DMS114 treated with DMSO at 0.1 percent for 48 hours (cell line): ENCODE data around the gene SGMS1.
A peak's percentile ranks its signal among the peaks of the same experiment; 100 is the strongest.
"Not testable (repeated sequence)": the region's sequence is repeated elsewhere in the genome, so short reads cannot be mapped to it uniquely, and the experiment has no call there.

Experiments used
- DNase-seq: peaks from one replicate; lab custom pipeline; 2025; ENCODE audit not compliant: unreplicated experiment; lab: John Stamatoyannopoulos, UW

Gene SGMS1

DNA sequence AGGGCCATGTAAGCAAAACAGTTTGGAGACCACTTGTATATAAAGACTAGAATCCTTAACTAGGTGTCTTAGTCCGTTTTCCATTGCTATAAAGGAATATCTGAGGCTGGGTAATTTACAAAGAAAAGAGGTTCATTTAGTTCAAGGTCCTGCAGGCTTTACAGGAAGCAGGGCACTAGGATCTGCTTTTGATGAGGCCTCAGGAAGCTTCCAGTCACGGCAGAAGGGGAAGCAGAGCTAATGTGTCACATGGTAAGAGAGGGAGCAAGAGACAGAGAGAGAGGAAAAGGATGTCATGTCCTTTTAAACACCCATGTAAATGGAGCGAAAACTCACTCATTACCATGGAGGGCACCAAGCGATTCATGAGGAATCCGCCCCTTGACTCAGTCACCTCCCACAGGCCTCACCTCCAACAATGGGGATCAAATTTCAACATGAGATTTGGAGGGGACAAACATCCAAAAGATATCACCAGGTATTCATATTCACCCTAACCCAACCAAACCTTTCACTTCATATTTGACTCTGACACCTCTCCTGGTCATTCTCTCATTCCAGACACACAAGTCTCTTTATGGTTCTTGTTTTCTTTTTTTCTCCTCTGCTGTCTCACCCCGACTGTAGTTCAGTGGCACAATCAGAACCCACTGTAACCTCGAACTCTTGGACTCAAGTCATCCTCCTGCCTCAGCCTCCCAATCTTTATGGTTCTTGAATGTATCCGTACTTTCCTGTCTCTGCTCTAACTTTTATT is 342.4 kb downstream of the SGMS1 start:
- no peak for DNase-seq

DNA sequence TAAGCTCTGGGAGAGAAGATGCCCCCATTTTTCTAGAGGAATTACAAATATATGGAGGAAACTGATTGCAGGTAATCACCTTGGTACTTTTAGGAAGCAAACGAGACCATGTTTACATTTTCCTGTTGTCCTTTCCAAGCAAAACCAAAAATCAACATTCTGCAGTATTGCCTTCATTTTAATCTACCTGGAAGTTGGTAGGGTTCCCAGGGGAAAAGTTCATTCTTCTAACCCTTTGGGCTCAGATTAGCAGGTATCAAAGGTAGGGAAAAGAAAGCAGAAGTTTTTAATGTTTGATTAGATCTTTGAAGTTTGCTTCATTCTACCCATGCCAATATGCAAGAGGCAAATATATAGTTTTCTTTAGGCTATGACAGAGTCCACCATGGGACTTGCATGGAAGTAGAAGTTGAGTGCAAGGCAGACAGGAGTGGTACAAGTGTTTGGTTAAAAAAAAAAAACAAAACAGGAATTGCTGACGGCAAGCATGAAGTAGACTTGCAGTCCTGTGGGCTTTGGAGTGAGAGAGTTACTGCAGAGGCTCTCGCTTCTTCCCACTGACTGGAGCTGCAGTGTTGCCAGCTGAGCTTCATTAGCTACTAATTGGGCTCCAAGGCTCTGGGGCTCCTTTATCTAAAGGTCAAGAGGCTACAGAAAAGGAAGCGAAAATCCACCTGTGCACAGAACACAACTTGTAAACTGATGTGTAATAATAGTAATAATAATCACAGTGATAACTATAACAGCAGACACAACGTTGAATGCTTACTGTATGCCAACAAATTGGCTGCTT is 343.5 kb downstream of the SGMS1 start:
- no peak for DNase-seq

DNA sequence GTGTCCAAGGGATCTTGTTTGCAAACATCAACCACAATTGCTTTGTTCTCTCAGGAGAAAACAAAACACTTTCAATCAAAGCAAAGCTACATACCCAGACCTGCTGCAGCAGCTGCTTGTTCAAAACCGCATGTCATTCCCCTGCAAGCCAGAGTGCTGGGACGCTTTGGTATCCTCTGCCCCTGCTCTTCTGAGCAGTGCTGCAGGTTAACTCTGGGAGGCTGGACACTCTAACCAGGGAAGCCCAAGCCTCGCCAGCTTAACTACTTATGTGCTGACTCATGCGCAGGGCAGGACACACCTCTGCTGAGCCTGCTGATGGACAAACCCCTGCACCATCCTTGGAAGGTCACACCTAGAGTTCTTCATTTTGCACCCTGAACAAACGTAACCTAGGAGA is 344.3 kb downstream of the SGMS1 start:
- no peak for DNase-seq

DNA sequence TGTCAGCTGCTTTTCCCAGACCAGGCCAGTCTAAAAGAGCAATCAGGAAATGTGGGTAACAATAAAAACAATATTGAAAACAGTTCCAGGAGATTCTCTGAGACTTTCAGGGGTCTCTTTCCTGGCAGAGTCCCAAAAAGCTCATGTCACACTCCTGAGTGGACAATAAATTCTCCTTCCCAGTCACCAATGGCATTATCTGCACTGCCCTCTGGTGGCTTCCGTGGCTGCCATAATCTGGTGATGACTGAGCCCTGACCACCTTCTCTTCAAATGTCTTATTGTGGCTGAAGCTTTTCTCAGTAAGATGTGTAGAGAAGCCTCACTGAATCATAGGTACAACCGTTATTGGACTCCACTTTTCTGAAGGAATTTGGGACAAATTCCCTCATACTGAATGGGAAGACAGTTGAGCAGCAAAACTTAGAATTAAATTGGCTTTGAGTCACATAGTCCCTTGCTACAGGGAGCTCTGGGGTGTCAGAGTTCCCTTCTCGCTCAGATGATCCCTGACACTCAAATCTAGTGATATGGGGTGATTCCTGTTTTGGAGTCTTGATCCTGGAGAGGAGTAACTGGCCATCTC is 348.0 kb downstream of the SGMS1 start:
- peak; percentile 10 for DNase-seq

DNA sequence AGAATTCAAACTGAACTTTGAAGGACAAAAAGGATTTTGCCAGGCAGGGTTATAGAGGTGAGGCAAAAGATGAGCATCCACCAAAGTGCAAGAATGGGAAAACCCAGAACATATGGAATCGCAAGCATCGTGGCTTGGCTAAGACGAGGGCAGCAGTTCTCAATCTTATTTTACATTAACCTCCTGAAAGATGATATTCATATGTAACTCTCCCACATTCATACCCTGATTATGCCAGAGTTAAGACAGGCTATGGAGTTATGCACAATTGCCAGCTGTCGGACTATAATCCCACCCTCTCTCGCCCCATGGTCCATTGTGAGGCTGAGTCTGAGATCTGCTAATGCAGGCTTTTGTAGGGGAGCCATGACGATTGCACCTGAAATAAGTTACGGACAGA is 351.2 kb downstream of the SGMS1 start:
- DNase-seq, result no peak

DNA sequence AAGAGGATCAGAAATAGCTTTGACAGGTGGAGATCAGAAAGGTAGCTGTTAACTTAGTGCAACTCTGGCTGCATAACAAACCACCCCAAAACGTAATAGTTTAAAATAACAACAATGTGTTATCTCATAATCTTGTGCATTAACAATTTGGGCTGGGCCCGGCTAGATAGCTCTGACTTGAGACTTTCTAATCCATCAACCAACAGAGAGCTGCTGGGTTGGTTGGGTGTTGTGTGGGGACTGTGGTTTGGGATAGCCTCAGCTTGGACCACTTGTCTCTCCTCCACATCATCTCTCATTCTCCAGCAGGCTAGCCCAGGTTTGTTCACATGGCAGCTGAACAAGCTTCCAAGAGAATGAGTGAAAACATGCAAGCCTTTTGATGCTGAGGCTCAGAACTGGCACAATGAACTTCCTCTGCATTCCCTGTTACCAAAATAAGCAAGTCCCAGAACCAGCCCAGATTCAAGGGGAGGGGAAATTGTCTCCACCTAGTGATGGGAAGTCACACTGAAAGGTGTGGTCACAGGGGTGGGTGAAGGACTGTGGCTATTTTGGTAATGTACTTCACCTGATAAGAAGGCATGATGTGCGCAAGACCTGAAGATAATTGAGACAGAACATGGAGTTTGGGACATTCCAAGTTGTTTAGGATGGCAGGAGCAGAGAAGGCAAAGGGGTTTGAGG is 352.0 kb downstream of the SGMS1 start:
- no peak for DNase-seq

DNA sequence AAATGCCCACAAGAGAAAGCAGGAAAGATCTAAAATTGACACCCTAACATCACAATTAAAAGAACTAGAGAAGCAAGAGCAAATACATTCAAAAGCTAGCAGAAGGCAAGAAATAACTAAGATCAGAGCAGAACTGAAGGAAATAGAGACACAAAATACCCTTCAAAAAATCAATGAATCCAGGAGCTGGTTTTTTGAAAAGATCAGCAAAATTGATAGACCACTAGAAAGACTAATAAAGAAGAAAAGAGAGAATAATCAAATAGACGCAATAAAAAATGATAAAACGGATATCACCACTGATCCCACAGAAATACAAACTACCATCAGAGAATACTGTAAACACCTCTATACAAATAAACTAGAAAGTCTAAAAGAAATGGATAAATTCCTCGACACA is 355.9 kb downstream of the SGMS1 start:
- not testable (repeated sequence) for DNase-seq

DNA sequence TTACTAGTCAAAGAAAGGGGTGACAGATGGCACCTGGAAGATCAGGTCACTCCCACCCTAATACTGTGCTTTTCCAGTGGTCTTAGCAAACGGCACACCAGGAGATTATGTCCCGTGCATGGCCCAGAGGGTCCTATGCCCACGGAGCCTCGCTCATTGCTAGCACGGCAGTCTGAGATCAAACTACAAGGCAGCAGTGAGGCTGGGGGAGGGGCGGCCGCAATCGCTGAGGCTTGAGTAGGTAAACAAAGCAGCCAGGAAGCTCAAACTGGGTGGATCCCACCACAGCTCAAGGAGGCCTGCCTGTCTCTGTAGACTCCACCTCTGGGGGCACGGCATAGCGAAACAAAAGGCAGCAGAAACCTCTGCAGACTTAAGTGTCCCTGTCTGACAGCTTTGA is 361.1 kb downstream of the SGMS1 start:
- not testable (repeated sequence) for DNase-seq

DNA sequence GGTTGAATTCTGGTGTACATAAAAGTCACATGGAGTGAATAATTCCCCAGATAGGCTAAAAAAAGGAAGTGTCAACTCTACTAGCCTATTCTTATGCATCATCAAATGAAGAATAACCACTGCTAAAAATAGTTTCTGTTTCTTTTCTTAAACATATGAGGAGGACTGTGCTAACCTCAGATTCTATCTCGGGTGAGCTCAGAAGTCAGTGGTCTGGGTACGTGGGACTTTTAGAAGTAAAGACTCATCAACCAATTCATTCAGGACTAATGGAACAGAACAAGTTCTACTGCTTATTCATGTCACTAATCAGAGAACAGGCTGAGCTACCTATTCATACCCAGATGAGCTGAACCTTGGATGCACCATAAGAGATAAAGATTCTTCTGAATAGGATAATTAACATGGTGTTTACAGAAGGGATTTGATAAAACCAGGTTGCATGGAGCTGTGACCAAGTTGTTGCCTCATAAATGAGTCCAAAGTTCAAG is 362.9 kb downstream of the SGMS1 start:
- DNase-seq, result no peak
